Astrocyte of the spinal cord (primary cell): ENCODE results near the gene MEGF11.

Experiments used
- DNase-seq: peaks from one replicate; pipeline ENCODE4 v3.0.0; 2011; ENCODE audit warnings: low read depth, low spot score
- H3K4me3 ChIP-seq: 2 replicates; pipeline ENCODE4 v1.5.1; 2011; ENCODE audit warnings: low read depth, mild to moderate bottlenecking, low read length, moderate library complexity
- in situ Hi-C: cut with HindIII; loops from 2 replicates; pipeline ENCODE4 v1.10.0; 2017; ENCODE audit warnings: low sequenced_read_pairs
- TF ChIP-seq, protein P1 (sequence below): IDR thresholded peaks from 2 replicates; pipeline ENCODE4 v1.5.1; 2012; ENCODE audit warnings: low read depth, mild to moderate bottlenecking, low read length, inconsistent platforms

Gene MEGF11

GRCh38 chr15:66190746-66191145, 62.8 kb downstream of the MEGF11 start:
- DNase-seq, result no peak

GRCh38 chr15:66189291-66189690, 64.3 kb downstream of the MEGF11 start:
- DNase-seq, result no peak
- in situ Hi-C loops, result no loop called here
- TF ChIP-seq, protein P1, sequence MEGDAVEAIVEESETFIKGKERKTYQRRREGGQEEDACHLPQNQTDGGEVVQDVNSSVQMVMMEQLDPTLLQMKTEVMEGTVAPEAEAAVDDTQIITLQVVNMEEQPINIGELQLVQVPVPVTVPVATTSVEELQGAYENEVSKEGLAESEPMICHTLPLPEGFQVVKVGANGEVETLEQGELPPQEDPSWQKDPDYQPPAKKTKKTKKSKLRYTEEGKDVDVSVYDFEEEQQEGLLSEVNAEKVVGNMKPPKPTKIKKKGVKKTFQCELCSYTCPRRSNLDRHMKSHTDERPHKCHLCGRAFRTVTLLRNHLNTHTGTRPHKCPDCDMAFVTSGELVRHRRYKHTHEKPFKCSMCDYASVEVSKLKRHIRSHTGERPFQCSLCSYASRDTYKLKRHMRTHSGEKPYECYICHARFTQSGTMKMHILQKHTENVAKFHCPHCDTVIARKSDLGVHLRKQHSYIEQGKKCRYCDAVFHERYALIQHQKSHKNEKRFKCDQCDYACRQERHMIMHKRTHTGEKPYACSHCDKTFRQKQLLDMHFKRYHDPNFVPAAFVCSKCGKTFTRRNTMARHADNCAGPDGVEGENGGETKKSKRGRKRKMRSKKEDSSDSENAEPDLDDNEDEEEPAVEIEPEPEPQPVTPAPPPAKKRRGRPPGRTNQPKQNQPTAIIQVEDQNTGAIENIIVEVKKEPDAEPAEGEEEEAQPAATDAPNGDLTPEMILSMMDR, result no peak

More at GRCh38 chr15:66190746-66191145, 62.8 kb downstream of the MEGF11 start:
- H3K4me3 ChIP-seq, result no peak overlapping the region
- in situ Hi-C loops, result no loop called here
- TF ChIP-seq, protein P1, result no peak

DNA sequence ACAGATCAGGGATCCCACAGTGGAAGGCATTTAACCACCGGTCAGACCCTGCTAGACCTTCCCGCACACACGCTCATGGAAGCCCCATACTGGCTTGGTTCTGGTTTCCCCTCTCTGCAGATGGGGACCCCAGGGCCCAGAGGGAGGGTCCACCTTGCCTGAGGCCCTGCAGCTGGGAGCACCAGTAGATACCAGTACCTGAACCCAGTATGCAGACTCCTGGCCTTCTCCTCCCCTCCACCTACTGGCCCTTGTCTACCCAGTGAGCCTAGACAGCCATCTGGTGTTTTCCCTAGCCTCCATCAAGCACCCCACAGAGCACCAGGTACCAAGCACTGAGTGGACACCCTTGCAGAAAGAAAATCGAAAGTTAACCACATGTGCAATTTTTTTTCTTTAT, 65.1 kb downstream of the MEGF11 start:
- in situ Hi-C loops, result no loop called here
- TF ChIP-seq, protein P1, result no peak
- DNase-seq, result no peak
- no peak overlapping the region for H3K4me3 ChIP-seq

More at GRCh38 chr15:66189291-66189690, 64.3 kb downstream of the MEGF11 start:
- no peak overlapping the region for H3K4me3 ChIP-seq

- in situ Hi-C loops, result no loop called here
- TF ChIP-seq, protein P1, result no peak
Observed at GRCh38 chr15:66187271-66187670, 66.3 kb downstream of the MEGF11 start.

GRCh38 chr15:66186049-66186825, 67.3 kb downstream of the MEGF11 start:
- in situ Hi-C loops, result no loop called here
- TF ChIP-seq, protein P1, result no peak
- no peak overlapping the region for H3K4me3 ChIP-seq
- no peak for DNase-seq

More at GRCh38 chr15:66187271-66187670, 66.3 kb downstream of the MEGF11 start:
- DNase-seq, result no peak
- H3K4me3 ChIP-seq, result no peak overlapping the region

GRCh38 chr15:66184936-66185790, 68.4 kb downstream of the MEGF11 start:
- TF ChIP-seq, protein P1, result no peak
- no peak for DNase-seq
- in situ Hi-C loops, result no loop called here
- H3K4me3 ChIP-seq, result no peak overlapping the region
